WTC11 (cell line): ENCODE measurements around the gene TRMT10C. TPM values are rescaled to one million over a fixed set of nuclear protein-coding genes. Genes with fewer than 3 reads are reported as not detected.
"Not testable (repeated sequence)": the region's sequence is repeated elsewhere in the genome, so short reads cannot be mapped to it uniquely, and the experiment has no call there.

ENCODE experiments used
- ATAC-seq: fragments of 200-7000 bp; cut with Tn5 transposase; 2 replicates; pipeline ENCODE4 v1.10.0; 2021; ENCODE audit warnings: mild to moderate bottlenecking, moderate library complexity
- CTCF ChIA-PET: fragments of 300-600 bp; sonication (Branson Sonifier 250); formaldehyde crosslinking; loops from one replicate; lab custom pipeline; 2021; ENCODE audit warnings: antibody characterized with exemption; lab: Charles Lee
- POLR2A ChIA-PET: fragments of 350-600 bp; sonication (Branson Sonifier 250); formaldehyde crosslinking; loops from one replicate; lab custom pipeline; 2021; ENCODE audit warnings: antibody characterized with exemption; lab: Charles Lee
- DNase-seq: peaks from one replicate; pipeline ENCODE4 v3.0.0; 2021; ENCODE audit warnings: low spot score
- H3K27ac Mint-ChIP-seq: 2 replicates; pipeline ENCODE4 v1.8.0; 2021; ENCODE audit warnings: mixed read lengths
- H3K27me3 Mint-ChIP-seq: 2 replicates; pipeline ENCODE4 v1.8.0; 2021; ENCODE audit warnings: low read depth, mild to moderate bottlenecking, moderate library complexity, mixed read lengths
- H3K36me3 Mint-ChIP-seq: 2 replicates; pipeline ENCODE4 v1.8.0; 2021; ENCODE audit warnings: mixed read lengths
- H3K4me1 Mint-ChIP-seq: 2 replicates; pipeline ENCODE4 v1.8.0; 2022; ENCODE audit warnings: mixed read lengths
- H3K4me3 Mint-ChIP-seq: 2 replicates; pipeline ENCODE4 v1.8.0; 2021; ENCODE audit warnings: mild to moderate bottlenecking, moderate library complexity, mixed read lengths
- H3K9me3 Mint-ChIP-seq: 2 replicates; pipeline ENCODE4 v1.8.0; 2021; ENCODE audit warnings: mixed read lengths
- CDX4 ChIP-seq: fragments of 250-450 bp; sonication (Bioruptor Pico); IDR thresholded peaks from 2 replicates; pipeline ENCODE4 v1.9.0; 2021; ENCODE audit warnings: moderate library complexity, mild to moderate bottlenecking, inconsistent platforms, borderline replicate concordance
- CREM ChIP-seq: sonication (generic); formaldehyde crosslinking; IDR thresholded peaks from 2 replicates; pipeline ENCODE4 v1.8.1; 2022; ENCODE audit warnings: mild to moderate bottlenecking, missing genetic modification reagents, moderate library complexity
- NFATC4 ChIP-seq: fragments of 250-450 bp; sonication (Bioruptor Pico); IDR thresholded peaks from 2 replicates; pipeline ENCODE4 v1.9.0; 2021; ENCODE audit warnings: mild to moderate bottlenecking
- NR3C1 ChIP-seq: sonication (generic); formaldehyde crosslinking; conservative IDR thresholded peaks from 2 replicates; pipeline ENCODE4 v1.8.1; 2023; ENCODE audit warnings: low read depth, mild to moderate bottlenecking, missing genetic modification reagents
- SMAD3 ChIP-seq: sonication (generic); formaldehyde crosslinking; IDR thresholded peaks from 2 replicates; pipeline ENCODE4 v1.8.0; 2022; ENCODE audit warnings: missing genetic modification reagents, mild to moderate bottlenecking, borderline replicate concordance
- SOX15 ChIP-seq: fragments of 250-450 bp; sonication (Bioruptor Pico); IDR thresholded peaks from 2 replicates; pipeline ENCODE4 v1.9.0; 2021; ENCODE audit warnings: mild to moderate bottlenecking
- TEAD4 ChIP-seq: sonication (generic); formaldehyde crosslinking; IDR thresholded peaks from 2 replicates; pipeline ENCODE4 v1.8.0; 2022; ENCODE audit warnings: mild to moderate bottlenecking, missing genetic modification reagents
- ZNF219 ChIP-seq: sonication (generic); formaldehyde crosslinking; IDR thresholded peaks from 2 replicates; pipeline ENCODE4 v1.8.0; 2023; ENCODE audit warnings: missing genetic modification reagents, mild to moderate bottlenecking, borderline replicate concordance
- total RNA-seq: library from RNA; stranded (reverse); gene quantifications from 3 replicates; pipeline ENCODE4 v1.2.3, GENCODE V29; 2021
- TF ChIP-seq, protein P1 (sequence below): sonication (generic); formaldehyde crosslinking; conservative IDR thresholded peaks from 2 replicates; pipeline ENCODE4 v1.8.1; 2023; ENCODE audit warnings: mild to moderate bottlenecking, low read depth, missing genetic modification reagents, moderate library complexity
- TF ChIP-seq, protein P2 (sequence below): sonication (generic); formaldehyde crosslinking; IDR thresholded peaks from 2 replicates; pipeline ENCODE4 v1.8.1; 2023; ENCODE audit warnings: mild to moderate bottlenecking, missing genetic modification reagents
- TF ChIP-seq, protein P3 (sequence below): sonication (generic); formaldehyde crosslinking; IDR thresholded peaks from 2 replicates; pipeline ENCODE4 v1.8.0; 2023; ENCODE audit warnings: mild to moderate bottlenecking, missing genetic modification reagents

TRMT10C gene
- total RNA-seq, 1 experiment from 2014 or later: 41.7 TPM

DNA sequence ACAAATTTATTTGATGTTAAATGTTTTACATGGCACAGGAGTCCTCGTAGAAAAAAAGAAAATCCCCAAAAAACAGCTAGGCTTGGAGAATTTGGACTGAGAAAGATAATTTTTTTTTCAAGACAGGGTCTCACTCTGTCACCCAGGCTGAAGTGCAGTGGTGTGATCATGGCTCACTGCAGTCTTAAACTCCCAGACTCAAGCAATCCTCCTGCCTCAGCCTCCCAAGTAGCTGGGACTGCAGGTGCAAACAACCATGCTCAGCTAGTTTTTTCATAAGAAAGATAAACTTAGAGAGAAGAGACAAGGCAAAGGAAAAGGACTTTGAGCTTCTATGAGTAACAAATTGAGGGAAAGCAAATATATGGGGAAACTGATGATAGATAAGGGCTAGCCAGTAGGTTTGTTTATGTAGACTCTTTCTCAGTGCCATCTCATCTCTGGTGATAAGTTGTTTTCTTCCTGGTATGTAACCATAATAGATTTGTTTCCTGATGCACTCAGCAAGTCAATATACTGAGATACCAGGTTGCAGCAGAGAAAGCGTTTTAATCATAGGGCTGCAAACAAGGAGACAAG lies 13.1 kb upstream of the TRMT10C start (continued):
- TF ChIP-seq, protein P1, sequence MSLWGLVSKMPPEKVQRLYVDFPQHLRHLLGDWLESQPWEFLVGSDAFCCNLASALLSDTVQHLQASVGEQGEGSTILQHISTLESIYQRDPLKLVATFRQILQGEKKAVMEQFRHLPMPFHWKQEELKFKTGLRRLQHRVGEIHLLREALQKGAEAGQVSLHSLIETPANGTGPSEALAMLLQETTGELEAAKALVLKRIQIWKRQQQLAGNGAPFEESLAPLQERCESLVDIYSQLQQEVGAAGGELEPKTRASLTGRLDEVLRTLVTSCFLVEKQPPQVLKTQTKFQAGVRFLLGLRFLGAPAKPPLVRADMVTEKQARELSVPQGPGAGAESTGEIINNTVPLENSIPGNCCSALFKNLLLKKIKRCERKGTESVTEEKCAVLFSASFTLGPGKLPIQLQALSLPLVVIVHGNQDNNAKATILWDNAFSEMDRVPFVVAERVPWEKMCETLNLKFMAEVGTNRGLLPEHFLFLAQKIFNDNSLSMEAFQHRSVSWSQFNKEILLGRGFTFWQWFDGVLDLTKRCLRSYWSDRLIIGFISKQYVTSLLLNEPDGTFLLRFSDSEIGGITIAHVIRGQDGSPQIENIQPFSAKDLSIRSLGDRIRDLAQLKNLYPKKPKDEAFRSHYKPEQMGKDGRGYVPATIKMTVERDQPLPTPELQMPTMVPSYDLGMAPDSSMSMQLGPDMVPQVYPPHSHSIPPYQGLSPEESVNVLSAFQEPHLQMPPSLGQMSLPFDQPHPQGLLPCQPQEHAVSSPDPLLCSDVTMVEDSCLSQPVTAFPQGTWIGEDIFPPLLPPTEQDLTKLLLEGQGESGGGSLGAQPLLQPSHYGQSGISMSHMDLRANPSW (CRISPR knock-in tag): no peak
- TF ChIP-seq ZNF219 (CRISPR knock-in tag): no peak

GRCh38 chr3:101549473-101549872 lies 12.2 kb upstream of the TRMT10C start:
- H3K36me3 Mint-ChIP-seq: peaks cover 41% of the 10 kb centered on the region
- H3K9me3 Mint-ChIP-seq: peaks cover 48% of the 10 kb centered on the region
- H3K4me3 Mint-ChIP-seq: no peak overlapping the region
- peaks cover 20% of the 10 kb centered on the region for H3K4me1 Mint-ChIP-seq
- H3K27me3 Mint-ChIP-seq: peaks cover 7% of the 10 kb centered on the region
- DNase-seq (no peak), ATAC-seq (no peak)
- ChIA-PET CTCF (no interaction called here), POLR2A (no interaction called here)
- TF ChIP-seq CDX4 (no peak), CREM (no peak)
- H3K27ac Mint-ChIP-seq: no peak overlapping the region

DNA sequence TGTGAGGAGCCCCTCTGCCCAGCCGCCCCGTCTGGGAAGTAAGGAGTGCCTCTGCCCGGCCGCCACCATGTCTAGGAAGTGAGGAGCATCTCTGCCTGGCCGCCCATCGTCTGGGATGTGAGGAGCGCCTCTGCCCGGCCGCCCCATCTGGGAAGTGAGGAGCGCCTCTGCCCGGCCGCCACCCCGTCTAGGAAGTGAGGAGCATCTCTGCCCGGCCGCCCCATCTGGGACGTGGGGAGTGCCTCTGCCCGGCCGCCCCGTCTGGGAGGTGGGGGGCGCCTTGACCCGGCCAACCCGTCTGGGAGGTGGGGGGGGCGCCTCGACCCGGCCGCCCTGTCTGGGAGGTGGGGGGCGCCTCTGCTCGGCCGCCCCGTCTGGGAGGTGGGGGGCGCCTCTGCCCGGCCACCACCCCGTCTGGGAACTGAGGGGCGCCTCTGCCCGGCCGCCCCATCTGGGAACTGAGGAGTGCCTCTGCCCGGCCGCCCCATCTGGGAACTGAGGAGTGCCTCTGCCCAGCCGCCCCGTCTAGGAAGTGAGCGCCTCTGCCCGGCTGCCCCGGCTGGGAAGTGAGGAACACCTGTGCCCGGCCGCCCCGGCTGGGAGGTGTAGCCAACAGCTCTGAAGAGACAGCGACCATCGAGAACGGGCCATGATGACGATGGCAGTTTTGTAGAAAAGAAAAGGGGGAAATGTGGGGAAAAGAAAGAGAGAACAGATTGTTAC lies 10.1 kb upstream of the TRMT10C start:
- POLR2A ChIA-PET, H3K27ac Mint-ChIP-seq, CTCF ChIA-PET, H3K4me3 Mint-ChIP-seq, ATAC-seq, DNase-seq: not testable (repeated sequence)
- Mint-ChIP-seq H3K27me3 (peaks cover 12% of the 10 kb centered on the region), H3K36me3 (peaks cover 55% of the 10 kb centered on the region), H3K9me3 (peaks cover 60% of the 10 kb centered on the region), H3K4me1 (peaks cover 33% of the 10 kb centered on the region)

GRCh38 chr3:101553381-101553780 lies 8.3 kb upstream of the TRMT10C start:
- POLR2A ChIA-PET: interaction anchor here (0.6 kb wide), 2 partner anchors 71 to 410 kb away, joined by 3 to 4 read pairs; no protein-coding TSS in a partner anchor
- H3K36me3 Mint-ChIP-seq: peaks cover 49% of the 10 kb centered on the region
- not testable (repeated sequence) for H3K4me3 Mint-ChIP-seq
- H3K27ac Mint-ChIP-seq: 0 out of 2 replicates have a peak overlapping the region, but pooled peaks have one; percentile 15
- H3K4me1 Mint-ChIP-seq: peaks cover 35% of the 10 kb centered on the region
- CTCF ChIA-PET: interaction anchor here (1.0 kb wide), 1 partner anchor 20 kb away, joined by 3 read pairs; the partner anchor contains the start of gene PCNP
- peaks cover 12% of the 10 kb centered on the region for H3K27me3 Mint-ChIP-seq
- ATAC-seq (peak; percentile 63), DNase-seq (peak; percentile 27)
- peaks cover 47% of the 10 kb centered on the region for H3K9me3 Mint-ChIP-seq

- POLR2A ChIA-PET: no interaction called here
- CTCF ChIA-PET: interaction anchor here (0.6 to 0.7 kb wide), 2 partner anchors 26 to 153 kb away, joined by 3 read pairs; no protein-coding TSS in a partner anchor
- peaks cover 8% of the 10 kb centered on the region for H3K27me3 Mint-ChIP-seq
- ATAC-seq (peak; percentile 86), DNase-seq (no peak)
- H3K9me3 Mint-ChIP-seq: peaks cover 47% of the 10 kb centered on the region
- H3K4me3 Mint-ChIP-seq: no peak overlapping the region
- H3K27ac Mint-ChIP-seq: no peak overlapping the region
- peaks cover 39% of the 10 kb centered on the region for H3K36me3 Mint-ChIP-seq
- H3K4me1 Mint-ChIP-seq: peaks cover 29% of the 10 kb centered on the region
- TF ChIP-seq NFATC4 (CRISPR knock-in tag): no peak
- TF ChIP-seq SMAD3: no peak
- TF ChIP-seq, all 79 proteins: peak for 0
These were observed 5.6 kb upstream of the TRMT10C start for GRCh38 chr3:101556064-101556463.

DNA sequence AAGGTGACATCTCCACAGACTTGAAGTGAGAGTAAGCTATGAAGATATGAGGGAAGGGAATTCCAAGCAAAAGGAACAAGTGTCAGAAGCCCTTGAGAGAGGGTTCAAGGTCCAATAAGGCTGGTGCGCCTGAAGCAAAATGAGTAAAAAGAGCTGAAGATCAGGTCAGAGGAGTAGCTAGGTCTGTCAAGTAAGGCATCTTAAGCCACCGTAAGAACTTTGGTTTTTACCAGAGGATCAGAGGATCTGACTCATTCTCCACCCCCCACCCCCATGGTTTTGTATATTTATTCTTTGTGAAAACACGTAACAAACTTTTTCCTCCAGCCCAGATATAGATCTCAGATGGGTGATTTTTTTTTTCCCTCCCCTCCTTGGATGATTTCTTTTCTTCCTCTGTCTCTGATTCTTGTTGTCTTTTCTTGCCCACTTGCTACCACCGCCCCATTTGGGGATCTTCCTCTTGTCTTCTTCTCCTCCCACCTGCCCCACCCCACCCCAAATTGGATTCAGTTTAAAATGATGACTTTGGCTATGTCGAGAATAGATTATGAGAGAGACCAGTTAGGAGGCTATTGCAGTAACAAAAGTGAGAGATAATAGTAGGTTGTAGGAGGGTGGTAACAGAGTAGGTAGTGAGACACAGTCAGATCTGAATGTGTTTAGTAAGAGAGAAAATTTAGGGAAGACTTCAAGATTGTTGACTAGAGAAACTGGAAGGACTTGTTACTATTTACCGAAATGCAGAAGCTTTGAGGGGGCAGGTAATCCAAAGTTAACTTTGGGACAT lies 6.1 kb downstream of the TRMT10C start:
- Mint-ChIP-seq H3K4me1 (peaks cover 13% of the 10 kb centered on the region), H3K27ac (peak overlapping the region; percentile 43), H3K27me3 (no peaks in the 10 kb centered on the region), H3K9me3 (no peaks in the 10 kb centered on the region), H3K4me3 (no peak overlapping the region), H3K36me3 (peaks cover 31% of the 10 kb centered on the region)
- POLR2A ChIA-PET: no interaction called here
- TF ChIP-seq, protein P2, sequence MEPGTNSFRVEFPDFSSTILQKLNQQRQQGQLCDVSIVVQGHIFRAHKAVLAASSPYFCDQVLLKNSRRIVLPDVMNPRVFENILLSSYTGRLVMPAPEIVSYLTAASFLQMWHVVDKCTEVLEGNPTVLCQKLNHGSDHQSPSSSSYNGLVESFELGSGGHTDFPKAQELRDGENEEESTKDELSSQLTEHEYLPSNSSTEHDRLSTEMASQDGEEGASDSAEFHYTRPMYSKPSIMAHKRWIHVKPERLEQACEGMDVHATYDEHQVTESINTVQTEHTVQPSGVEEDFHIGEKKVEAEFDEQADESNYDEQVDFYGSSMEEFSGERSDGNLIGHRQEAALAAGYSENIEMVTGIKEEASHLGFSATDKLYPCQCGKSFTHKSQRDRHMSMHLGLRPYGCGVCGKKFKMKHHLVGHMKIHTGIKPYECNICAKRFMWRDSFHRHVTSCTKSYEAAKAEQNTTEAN: no peak
- no peak for TF ChIP-seq NR3C1
- TF ChIP-seq TEAD4: no peak
- TF ChIP-seq, protein P3, sequence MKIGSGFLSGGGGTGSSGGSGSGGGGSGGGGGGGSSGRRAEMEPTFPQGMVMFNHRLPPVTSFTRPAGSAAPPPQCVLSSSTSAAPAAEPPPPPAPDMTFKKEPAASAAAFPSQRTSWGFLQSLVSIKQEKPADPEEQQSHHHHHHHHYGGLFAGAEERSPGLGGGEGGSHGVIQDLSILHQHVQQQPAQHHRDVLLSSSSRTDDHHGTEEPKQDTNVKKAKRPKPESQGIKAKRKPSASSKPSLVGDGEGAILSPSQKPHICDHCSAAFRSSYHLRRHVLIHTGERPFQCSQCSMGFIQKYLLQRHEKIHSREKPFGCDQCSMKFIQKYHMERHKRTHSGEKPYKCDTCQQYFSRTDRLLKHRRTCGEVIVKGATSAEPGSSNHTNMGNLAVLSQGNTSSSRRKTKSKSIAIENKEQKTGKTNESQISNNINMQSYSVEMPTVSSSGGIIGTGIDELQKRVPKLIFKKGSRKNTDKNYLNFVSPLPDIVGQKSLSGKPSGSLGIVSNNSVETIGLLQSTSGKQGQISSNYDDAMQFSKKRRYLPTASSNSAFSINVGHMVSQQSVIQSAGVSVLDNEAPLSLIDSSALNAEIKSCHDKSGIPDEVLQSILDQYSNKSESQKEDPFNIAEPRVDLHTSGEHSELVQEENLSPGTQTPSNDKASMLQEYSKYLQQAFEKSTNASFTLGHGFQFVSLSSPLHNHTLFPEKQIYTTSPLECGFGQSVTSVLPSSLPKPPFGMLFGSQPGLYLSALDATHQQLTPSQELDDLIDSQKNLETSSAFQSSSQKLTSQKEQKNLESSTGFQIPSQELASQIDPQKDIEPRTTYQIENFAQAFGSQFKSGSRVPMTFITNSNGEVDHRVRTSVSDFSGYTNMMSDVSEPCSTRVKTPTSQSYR: no peak
- TF ChIP-seq SOX15 (CRISPR knock-in tag): no peak
- DNase-seq (no peak), ATAC-seq (no peak)
- CTCF ChIA-PET: no interaction called here
